ENCODE results near the gene PSMB9. TPM values are rescaled to one million over a fixed set of nuclear protein-coding genes. Genes with fewer than 3 reads are reported as not detected.

Gene PSMB9
- total and polyA plus RNA-seq, 5 donors, result 8.2 to 22.7 (median 16.9) TPM

DNA sequence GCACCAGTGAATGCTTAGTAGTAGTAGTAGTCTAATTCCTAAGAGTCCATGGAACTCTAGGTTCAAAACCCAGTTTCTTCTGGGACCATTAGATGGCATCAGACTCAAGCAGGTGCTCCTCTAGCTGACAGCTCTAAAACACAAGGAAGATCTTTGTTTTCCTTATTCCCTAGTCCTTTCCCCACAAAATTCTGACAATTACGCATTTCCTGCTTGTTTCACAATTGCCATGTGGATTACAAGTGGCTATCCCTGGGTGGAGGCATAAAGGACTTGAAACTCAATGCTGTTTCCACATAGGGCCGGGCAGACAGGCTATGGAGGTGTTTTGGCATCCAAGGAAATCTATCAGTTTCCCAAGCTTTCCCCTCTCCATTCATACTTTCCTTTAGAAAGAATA is 28.0 kb upstream of the PSMB9 start:
- intact Hi-C loops (cut with DNase I), result loop anchor here in 1 of 4 donors (5.0 kb wide), 1 partner anchor 41 kb away; no protein-coding TSS in a partner anchor
- peak in 1 of 3 donors; percentile 28 for DNase-seq
- ATAC-seq, result peak; percentile 77 to 84
- H3K4me1 ChIP-seq (ENCODE audit: control insufficient read depth, insufficient read depth, low read length), result no peaks in the 10 kb centered on the region
- no peak overlapping the region for H3K4me3 ChIP-seq (ENCODE audit: low read length)
- no peaks in the 10 kb centered on the region for H3K27me3 ChIP-seq (ENCODE audit: control insufficient read depth, insufficient read depth)
- 29% methylated on average over 2 of the region's 2 CpGs for WGBS
- H3K27ac ChIP-seq (ENCODE audit: low read length), result peak overlapping the region; percentile 9
- no peaks in the 10 kb centered on the region for H3K9me3 ChIP-seq (ENCODE audit: control insufficient read depth, low read length)

DNA sequence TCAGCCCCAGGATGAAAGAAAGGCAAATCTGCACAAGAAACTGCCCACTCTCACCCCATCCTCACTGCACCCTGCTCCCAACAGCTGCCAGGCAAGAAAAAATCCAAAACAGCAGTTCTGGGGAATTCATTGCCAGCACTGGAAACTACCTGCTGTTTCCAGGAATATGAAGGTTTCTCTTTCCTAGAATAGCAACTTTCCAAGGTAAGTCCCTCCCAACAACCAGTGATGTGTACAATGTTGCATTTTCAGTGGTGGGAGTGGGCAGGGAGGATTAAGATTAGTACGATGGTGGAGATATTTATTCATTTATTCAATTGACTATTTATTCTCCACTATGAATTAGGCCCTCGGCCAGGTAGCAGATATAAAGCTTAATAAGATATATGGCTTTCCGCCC is 27.0 kb upstream of the PSMB9 start:
- no peaks in the 10 kb centered on the region for H3K27me3 ChIP-seq (ENCODE audit: control insufficient read depth, insufficient read depth)
- WGBS, result 76% methylated on average over 3 of the region's 3 CpGs
- H3K4me3 ChIP-seq (ENCODE audit: low read length), result no peak overlapping the region
- H3K9me3 ChIP-seq (ENCODE audit: control insufficient read depth, low read length), result no peaks in the 10 kb centered on the region
- ATAC-seq, result no peak
- no peaks in the 10 kb centered on the region for H3K4me1 ChIP-seq (ENCODE audit: control insufficient read depth, insufficient read depth, low read length)
- no peak for DNase-seq
- H3K27ac ChIP-seq (ENCODE audit: low read length), result no peak overlapping the region
- intact Hi-C loops (cut with DNase I), result loop anchor here in 1 of 4 donors (5.0 kb wide), 1 partner anchor 40 kb away; no protein-coding TSS in a partner anchor

DNA sequence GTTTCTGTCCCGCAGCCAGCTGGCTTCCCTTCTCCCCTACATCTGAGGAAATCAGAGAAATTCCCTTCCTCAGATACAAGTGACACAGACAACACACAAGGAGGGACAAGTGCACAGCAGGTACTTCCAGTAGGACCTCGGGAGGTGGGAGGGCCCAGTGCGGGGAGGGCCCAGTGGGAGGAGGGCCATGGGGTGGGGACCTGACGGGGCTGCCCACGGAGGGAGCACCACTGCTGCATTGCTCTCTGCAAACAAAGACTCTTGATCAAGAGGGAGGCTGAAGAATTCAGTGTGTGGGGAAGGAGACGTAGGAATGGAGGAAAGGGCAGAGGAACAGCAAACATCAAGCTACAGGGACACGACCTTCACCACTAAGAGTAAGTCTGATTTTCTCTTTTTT is 24.5 kb upstream of the PSMB9 start:
- peak in 1 of 3 donors; percentile 33 for DNase-seq
- Histone ChIP-seq H3K27ac (ENCODE audit: low read length) (no peak overlapping the region), H3K9me3 (ENCODE audit: control insufficient read depth, low read length) (no peaks in the 10 kb centered on the region), H3K27me3 (ENCODE audit: control insufficient read depth, insufficient read depth) (no peaks in the 10 kb centered on the region), H3K4me1 (ENCODE audit: control insufficient read depth, insufficient read depth, low read length) (no peaks in the 10 kb centered on the region), H3K4me3 (ENCODE audit: low read length) (no peak overlapping the region)
- intact Hi-C loops (cut with DNase I), result loop anchor here in 1 of 4 donors (5.0 kb wide), 1 partner anchor 38 kb away; no protein-coding TSS in a partner anchor
- peak; percentile 20 to 63 for ATAC-seq
- WGBS, result 81% methylated on average over 7 of the region's 7 CpGs

DNA sequence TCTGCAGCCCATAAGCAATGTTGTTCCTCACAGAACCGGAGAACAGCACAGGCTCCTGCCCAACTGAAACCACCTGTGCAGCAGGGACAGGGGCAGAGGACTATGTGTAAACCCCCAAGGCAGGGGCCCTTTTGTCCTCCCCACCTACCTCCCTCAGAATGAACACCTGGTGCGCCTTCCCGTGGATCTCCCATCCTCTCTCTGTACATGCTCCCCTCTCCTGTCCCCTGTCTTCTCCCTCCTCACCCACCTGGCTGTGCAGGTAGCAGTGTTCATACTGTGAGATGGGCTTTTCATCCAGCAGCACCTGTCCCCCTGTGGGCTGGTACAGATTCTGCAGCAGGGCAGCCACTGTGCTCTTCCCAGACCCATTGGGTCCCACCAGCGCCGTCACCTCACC is 24.0 kb upstream of the PSMB9 start:
- ATAC-seq (no peak), DNase-seq (peak in 1 of 3 donors; percentile 22)
- whole genome bisulfite sequencing, result 96% methylated on average over 5 of the region's 5 CpGs
- H3K27ac ChIP-seq (ENCODE audit: low read length), result no peak overlapping the region
- no peaks in the 10 kb centered on the region for H3K27me3 ChIP-seq (ENCODE audit: control insufficient read depth, insufficient read depth)
- intact Hi-C loops (cut with DNase I), result no loop called here
- H3K4me3 ChIP-seq (ENCODE audit: low read length), result no peak overlapping the region
- no peaks in the 10 kb centered on the region for H3K4me1 ChIP-seq (ENCODE audit: control insufficient read depth, insufficient read depth, low read length)
- H3K9me3 ChIP-seq (ENCODE audit: control insufficient read depth, low read length), result no peaks in the 10 kb centered on the region

DNA sequence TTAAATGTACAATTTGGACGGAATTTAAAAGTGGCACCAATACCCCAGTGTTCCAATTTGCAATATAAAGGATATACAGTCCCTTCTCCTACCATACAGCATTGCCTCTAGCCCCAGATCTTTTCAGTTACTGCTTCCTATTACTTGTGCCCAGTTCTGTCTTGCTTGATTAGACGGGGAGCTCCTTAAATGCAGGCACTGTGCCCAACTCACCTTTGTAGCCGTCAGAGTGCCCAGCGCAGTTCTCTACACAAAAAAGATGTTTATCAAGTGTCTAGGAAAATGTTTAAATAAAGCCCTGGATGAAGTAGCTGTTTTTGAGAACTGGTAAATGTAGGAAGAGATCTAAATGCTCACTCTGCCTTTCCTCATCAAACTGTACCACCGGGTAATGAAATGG is 23.1 kb upstream of the PSMB9 start:
- no peaks in the 10 kb centered on the region for H3K27me3 ChIP-seq (ENCODE audit: control insufficient read depth, insufficient read depth)
- H3K9me3 ChIP-seq (ENCODE audit: control insufficient read depth, low read length), result no peaks in the 10 kb centered on the region
- WGBS, result 88% methylated on average over 5 of the region's 5 CpGs
- no peaks in the 10 kb centered on the region for H3K4me1 ChIP-seq (ENCODE audit: control insufficient read depth, insufficient read depth, low read length)
- H3K4me3 ChIP-seq (ENCODE audit: low read length), result no peak overlapping the region
- intact Hi-C loops (cut with DNase I), result no loop called here
- H3K27ac ChIP-seq (ENCODE audit: low read length), result no peak overlapping the region
- no peak for DNase-seq
- no peak for ATAC-seq

DNA sequence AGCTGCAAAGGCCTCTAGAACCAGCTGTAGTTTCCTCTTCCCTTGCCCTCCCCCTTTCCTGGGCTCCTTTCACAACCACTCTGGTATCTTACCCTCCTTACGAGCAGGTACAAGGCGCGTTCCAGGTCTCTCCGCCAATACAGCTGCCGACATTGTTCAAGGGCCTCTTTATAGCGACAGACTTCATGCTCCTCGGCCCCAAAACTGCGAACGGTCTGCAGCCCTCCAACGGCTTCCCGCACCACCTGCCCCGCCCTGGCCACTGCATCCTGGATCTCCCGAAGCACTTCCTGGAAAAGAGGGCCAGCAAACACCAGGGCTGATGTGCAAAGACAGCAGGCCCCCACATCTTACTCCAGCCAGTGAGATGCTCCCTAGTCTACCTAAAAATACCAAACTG is 21.5 kb upstream of the PSMB9 start:
- intact Hi-C loops (cut with DNase I), result no loop called here
- 79% methylated on average over 13 of the region's 13 CpGs for WGBS
- Histone ChIP-seq H3K4me3 (ENCODE audit: low read length) (no peak overlapping the region), H3K4me1 (ENCODE audit: control insufficient read depth, insufficient read depth, low read length) (no peaks in the 10 kb centered on the region), H3K27ac (ENCODE audit: low read length) (no peak overlapping the region), H3K27me3 (ENCODE audit: control insufficient read depth, insufficient read depth) (no peaks in the 10 kb centered on the region), H3K9me3 (ENCODE audit: control insufficient read depth, low read length) (no peaks in the 10 kb centered on the region)
- DNase-seq (no peak), ATAC-seq (no peak)

DNA sequence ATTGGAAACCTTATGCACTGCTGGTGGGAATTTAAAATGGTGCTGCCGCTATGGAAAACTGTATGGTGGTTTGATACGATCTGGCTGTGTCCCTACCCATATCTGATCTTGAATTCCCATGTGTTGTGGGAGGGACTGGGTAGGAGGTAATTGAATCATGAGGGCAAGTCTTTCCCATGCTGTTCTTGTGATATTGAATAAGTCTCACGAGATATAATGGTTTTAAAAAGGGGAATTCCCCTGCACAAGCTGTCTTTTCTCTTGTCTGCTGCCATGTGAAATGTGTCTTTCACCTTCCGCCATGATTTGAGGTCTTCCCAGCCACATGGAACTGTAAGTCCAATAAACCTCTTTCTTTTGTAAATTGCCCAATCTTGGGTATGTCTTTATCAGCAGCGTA is 20.3 kb upstream of the PSMB9 start:
- DNase-seq (no peak), ATAC-seq (no peak)
- no peak overlapping the region for H3K4me3 ChIP-seq (ENCODE audit: low read length)
- intact Hi-C loops (cut with DNase I), result no loop called here
- H3K9me3 ChIP-seq (ENCODE audit: control insufficient read depth, low read length), result no peaks in the 10 kb centered on the region
- WGBS, result 78% methylated on average over 5 of the region's 5 CpGs
- H3K4me1 ChIP-seq (ENCODE audit: control insufficient read depth, insufficient read depth, low read length), result peaks cover 3% of the 10 kb centered on the region
- H3K27ac ChIP-seq (ENCODE audit: low read length), result no peak overlapping the region
- no peaks in the 10 kb centered on the region for H3K27me3 ChIP-seq (ENCODE audit: control insufficient read depth, insufficient read depth)

DNA sequence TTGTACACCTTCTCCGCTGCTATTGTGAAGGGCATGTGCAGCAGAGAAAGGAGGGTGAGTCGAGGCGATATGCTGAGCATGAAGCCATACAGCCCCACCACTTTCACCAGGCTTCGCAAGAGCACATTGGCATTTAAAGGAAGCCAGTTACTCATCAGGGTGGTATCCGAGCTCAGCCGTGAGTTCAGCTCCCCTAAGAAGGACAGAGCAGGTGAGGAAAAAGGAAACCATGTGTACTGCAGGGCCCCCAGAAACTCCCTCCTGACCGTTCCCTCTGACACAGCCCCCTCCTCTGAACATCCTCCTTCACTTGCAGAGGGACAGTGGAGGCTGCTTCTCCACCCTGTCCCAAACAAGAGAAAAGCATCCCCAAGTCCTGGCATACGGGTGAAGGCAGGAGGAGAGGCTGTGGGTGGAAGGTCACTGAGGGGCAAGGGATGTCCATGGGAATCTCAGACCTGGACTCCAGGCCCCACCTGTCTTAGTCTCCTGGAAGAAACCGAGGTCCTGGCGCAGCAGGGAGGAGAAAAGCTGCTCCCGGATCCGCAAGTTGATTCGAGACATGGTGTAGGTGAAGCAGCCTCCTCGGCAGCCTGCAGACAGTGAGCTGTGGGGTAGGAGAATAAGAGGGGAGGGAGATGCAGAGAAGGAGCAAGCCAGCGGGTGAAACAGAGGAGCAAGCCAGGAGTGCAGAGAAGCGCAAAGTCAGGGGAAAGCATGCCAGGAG is 18.7 kb upstream of the PSMB9 start:
- Histone ChIP-seq H3K9me3 (ENCODE audit: control insufficient read depth, low read length) (no peaks in the 10 kb centered on the region), H3K27ac (ENCODE audit: low read length) (no peak overlapping the region), H3K4me1 (ENCODE audit: control insufficient read depth, insufficient read depth, low read length) (peaks cover 3% of the 10 kb centered on the region), H3K27me3 (ENCODE audit: control insufficient read depth, insufficient read depth) (no peaks in the 10 kb centered on the region), H3K4me3 (ENCODE audit: low read length) (no peak overlapping the region)
- ATAC-seq, result no peak
- intact Hi-C loops (cut with DNase I), result no loop called here
- 94% methylated on average over 16 of the region's 16 CpGs for WGBS
- DNase-seq, result no peak

DNA sequence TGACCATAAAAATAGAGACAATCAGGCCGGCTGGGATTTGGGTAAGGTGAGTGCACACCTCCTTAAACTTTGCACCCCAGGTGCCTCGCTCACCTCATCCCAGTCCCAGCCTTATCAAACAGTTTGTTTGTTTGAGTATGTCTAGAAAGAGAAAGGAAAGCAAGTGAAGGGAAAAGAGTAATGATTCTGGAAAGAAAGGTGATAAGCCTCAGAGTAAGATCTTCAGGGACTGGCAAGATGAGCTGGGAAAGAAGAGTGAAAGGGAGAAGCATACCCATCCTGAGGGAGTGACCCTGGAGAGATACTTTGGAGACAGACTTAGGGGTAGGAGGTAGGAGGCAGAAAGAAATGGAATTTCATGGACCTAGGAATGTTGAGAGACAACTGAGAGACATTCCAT is 17.1 kb upstream of the PSMB9 start:
- no peak for DNase-seq
- no peak overlapping the region for H3K27ac ChIP-seq (ENCODE audit: low read length)
- intact Hi-C loops (cut with DNase I), result no loop called here

DNA sequence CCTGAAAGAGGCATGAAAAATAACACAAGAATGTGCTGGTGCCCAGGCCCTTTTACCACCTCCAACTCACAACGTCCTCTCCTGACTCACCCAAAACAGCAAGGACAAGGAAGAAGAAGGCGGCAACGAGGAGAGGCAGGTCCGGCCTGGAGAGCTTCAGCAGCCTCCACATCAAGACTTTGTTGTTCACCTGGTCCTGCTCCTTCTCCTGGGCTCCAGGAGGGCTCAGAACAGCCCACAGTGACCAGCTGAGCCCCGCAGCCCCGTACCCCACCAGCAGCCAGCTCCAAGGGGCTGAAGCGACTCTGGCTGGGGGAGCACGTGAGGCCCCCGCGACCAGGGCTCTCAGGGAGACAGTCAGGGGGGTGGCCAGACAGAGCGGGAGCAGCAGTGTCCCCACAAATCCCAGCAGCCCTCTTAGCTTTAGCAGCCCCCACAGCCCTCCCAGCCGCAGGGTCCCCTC is 16.3 kb upstream of the PSMB9 start:
- DNase-seq (no peak), ATAC-seq (peak in 1 of 2 donors; percentile 3)
- H3K9me3 ChIP-seq (ENCODE audit: control insufficient read depth, low read length), result no peaks in the 10 kb centered on the region
- WGBS, result 21% methylated on average over 12 of the region's 12 CpGs
- peak overlapping the region; percentile 40 for H3K27ac ChIP-seq (ENCODE audit: low read length)
- H3K4me1 ChIP-seq (ENCODE audit: control insufficient read depth, insufficient read depth, low read length), result peaks cover 3% of the 10 kb centered on the region
- intact Hi-C loops (cut with DNase I), result loop anchor here in 2 of 4 donors (2.0 kb wide), 2 partner anchors 29 to 31 kb away; no protein-coding TSS in a partner anchor
- no peaks in the 10 kb centered on the region for H3K27me3 ChIP-seq (ENCODE audit: control insufficient read depth, insufficient read depth)
- H3K4me3 ChIP-seq (ENCODE audit: low read length), result peak overlapping the region; percentile 86

More for the DNA sequence above, 17.1 kb upstream of the PSMB9 start:
- H3K4me3 ChIP-seq (ENCODE audit: low read length), result no peak overlapping the region
- 90% methylated on average over 2 of the region's 2 CpGs for WGBS
- ATAC-seq, result no peak
- H3K4me1 ChIP-seq (ENCODE audit: control insufficient read depth, insufficient read depth, low read length), result peaks cover 3% of the 10 kb centered on the region
- no peaks in the 10 kb centered on the region for H3K27me3 ChIP-seq (ENCODE audit: control insufficient read depth, insufficient read depth)
- H3K9me3 ChIP-seq (ENCODE audit: control insufficient read depth, low read length), result no peaks in the 10 kb centered on the region

DNA sequence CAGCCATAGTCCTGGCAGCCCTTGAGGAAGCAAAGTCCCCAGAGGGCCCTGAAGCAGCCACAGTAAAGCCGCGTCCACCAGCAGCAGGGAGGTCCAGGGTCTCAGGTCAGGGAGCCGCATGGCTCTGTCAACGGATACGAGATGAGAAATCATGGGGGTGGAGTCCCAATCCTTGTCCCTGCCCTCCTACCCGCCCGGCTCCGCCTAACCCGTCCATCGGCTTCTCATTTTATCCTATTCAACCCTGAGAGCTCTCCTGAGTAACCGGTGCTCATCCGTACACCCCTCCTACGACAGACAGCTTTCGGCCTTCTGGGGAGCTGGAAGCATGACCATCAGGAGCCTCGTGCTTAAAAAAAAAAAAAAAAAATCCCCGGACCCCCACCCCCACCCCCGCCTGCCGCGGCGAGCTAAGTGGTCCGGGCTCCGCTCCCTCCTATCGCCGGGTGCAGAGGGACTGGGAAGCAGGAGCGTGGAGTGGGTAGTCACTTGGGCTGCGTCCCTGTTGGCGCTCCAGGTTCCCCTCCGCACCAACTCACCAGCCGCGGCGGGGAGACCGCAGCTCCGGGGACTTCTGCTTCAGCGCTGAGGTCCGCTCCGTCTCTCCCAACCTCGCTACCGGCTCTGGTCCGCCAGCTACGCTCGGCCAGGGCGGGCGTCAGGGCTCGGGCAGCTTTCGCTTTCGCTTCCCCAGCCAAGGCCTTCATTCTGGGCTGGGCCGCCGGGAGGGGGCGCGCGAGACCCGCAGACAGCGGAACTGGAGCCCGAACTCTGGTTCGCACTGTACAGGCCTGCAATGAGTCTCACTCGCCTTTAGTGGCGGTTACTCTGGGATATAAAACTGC is 15.7 kb upstream of the PSMB9 start, which contains the start of gene TAP2:
TAP2 (minus strand) TSS at position 626 of the 845 bp plus-strand sequence; CDS start at position 120, 506 bp downstream.
- ATAC-seq (peak; percentile 95 to 97), DNase-seq (peak; percentile 95 to 99 (median 99))
- Histone ChIP-seq H3K27me3 (ENCODE audit: control insufficient read depth, insufficient read depth) (no peaks in the 10 kb centered on the region), H3K27ac (ENCODE audit: low read length) (peak within 1 kb of the TSS; percentile 90), H3K9me3 (ENCODE audit: control insufficient read depth, low read length) (no peaks in the 10 kb centered on the region), H3K4me3 (ENCODE audit: low read length) (peak within 1 kb of the TSS; percentile 86), H3K4me1 (ENCODE audit: control insufficient read depth, insufficient read depth, low read length) (peaks cover 3% of the 10 kb centered on the region)
- intact Hi-C loops (cut with DNase I), result loop anchor here in 2 of 4 donors (2.0 kb wide), 2 partner anchors 28 to 30 kb away; no protein-coding TSS in a partner anchor
- under 1% methylated on average over 57 of the region's 57 CpGs for WGBS
